MM.1S (cell line): ENCODE results near the gene MYO1C.

Experiments used
- EZH2 ChIP-seq: fragments of 300-600 bp; sonication (generic); optimal IDR thresholded peaks from 2 replicates; pipeline ENCODE3; 2017; ENCODE audit warnings: low read depth, mild to moderate bottlenecking, antibody characterized with exemption, low read length, mixed read lengths
- EZH2phosphoT487 ChIP-seq: fragments of 300-600 bp; sonication (generic); IDR thresholded peaks from 2 replicates; pipeline ENCODE4 v1.6.1; 2018; ENCODE audit warnings: antibody characterized with exemption, low read length
- TF ChIP-seq, protein P1 (sequence below): fragments of 300-600 bp; sonication (generic); IDR thresholded peaks from 2 replicates; pipeline ENCODE4 v1.5.1; 2016; ENCODE audit warnings: antibody characterized with exemption, low read length, mixed read lengths

DNA sequence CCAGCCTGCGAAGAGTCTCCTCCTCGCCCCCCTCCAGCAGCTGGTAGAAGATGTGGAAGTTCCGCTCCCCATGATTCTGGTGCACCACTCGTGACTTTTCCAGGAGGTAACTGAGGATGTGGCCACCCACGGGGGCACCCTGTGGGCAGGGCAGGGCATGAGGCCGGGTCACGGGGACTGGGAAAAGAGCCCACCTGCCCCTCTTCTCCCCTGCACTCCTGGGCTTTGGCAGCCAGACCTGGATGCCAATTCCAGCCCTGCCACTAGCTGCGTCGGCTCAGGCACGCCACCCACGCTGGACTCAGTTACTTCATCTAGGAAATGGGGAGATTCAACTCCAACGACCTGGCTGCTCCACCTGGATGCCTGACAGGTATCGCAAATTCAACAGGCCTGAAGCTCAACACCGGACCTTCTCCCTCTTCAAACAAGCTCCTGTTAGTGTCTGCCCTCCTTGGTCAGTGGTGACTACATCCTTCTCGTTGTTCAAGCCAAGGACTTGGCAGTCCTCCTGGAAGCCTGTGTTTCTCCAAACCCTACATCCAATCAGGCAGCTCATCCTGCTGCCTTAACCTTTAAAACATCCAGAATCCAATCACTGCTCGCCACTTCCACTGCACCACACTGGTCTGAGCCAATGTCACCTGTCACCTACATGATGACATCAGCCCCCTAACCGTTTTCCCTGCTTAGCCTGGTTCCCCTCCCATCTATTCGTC is 11.6 kb downstream of the MYO1C start:
- TF ChIP-seq EZH2phosphoT487 (no peak), EZH2 (no peak)
- TF ChIP-seq, protein P1, sequence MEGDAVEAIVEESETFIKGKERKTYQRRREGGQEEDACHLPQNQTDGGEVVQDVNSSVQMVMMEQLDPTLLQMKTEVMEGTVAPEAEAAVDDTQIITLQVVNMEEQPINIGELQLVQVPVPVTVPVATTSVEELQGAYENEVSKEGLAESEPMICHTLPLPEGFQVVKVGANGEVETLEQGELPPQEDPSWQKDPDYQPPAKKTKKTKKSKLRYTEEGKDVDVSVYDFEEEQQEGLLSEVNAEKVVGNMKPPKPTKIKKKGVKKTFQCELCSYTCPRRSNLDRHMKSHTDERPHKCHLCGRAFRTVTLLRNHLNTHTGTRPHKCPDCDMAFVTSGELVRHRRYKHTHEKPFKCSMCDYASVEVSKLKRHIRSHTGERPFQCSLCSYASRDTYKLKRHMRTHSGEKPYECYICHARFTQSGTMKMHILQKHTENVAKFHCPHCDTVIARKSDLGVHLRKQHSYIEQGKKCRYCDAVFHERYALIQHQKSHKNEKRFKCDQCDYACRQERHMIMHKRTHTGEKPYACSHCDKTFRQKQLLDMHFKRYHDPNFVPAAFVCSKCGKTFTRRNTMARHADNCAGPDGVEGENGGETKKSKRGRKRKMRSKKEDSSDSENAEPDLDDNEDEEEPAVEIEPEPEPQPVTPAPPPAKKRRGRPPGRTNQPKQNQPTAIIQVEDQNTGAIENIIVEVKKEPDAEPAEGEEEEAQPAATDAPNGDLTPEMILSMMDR, result no peak
